D721Med (cell line): Measurements from ENCODE around the gene TBC1D1.

Source experiments
- DNase-seq: peaks from one replicate; pipeline ENCODE4 v3.0.0; 2011; ENCODE audit warnings: low spot score; ENCODE audit not compliant: insufficient read length
- FAIRE-seq: peaks from 2 replicates; lab custom pipeline; 2011; peaks lifted over from hg19 to GRCh38; lab: Jason Lieb, UNC
- CTCF ChIP-seq: IDR thresholded peaks from 2 replicates; pipeline ENCODE4 v1.5.1; 2012; ENCODE audit warnings: mild to moderate bottlenecking, control low read depth; ENCODE audit not compliant: insufficient read depth; ENCODE audit errors: missing control alignments

TBC1D1 gene

GRCh38 chr4:37885496-37885895, 5.4 kb upstream of the TBC1D1 start:
- FAIRE-seq (no peak), DNase-seq (no peak)
- no peak for TF ChIP-seq CTCF

- FAIRE-seq (no peak), DNase-seq (no peak)
- no peak for TF ChIP-seq CTCF
These were observed 759 bp upstream of the TBC1D1 start for GRCh38 chr4:37889849-37890800.

GRCh38 chr4:37891260-37892159, 626 bp downstream of the TBC1D1 start:
- TF ChIP-seq CTCF, result no peak
- FAIRE-seq, result no peak
- no peak for DNase-seq

DNA sequence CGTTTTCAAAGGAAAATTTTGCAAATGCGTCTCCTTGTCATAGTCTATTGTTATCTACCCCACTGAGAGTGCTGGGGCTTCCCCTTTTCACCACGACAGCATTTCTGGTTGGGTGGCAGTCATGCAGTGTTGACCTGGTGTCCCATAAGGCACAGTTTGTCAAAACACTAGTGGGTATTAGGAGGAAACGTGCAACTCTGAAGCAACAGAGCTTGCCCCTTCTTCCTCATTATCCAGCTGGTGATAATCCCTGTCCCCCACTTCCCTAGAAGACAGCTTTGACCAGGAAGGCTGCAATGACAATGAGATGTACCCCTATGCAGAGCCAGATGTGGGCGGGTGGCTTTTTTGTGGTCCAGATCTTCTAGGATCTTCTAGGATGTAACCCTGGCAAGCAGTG, 1.8 kb downstream of the TBC1D1 start:
- no peak for TF ChIP-seq CTCF
- FAIRE-seq, result no peak
- DNase-seq, result no peak

DNA sequence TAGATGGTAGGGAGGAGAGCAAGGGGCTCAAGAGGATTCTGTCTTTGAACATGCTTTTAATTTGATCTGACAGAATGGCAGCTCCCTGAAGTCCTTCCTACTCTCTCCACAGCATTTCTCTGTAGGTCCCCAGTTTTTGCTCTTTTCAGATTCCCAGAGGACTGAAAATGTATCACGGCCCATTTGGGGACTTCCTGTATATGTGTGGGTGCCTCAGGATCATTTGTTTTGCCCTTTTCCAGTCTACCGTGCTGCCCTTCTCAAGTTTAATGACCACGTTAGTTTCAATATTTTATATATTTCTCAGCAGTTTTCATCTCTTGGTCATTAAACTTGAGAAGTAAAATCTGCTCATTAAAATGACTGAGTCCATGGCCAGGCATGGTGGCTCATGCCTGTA, 2.3 kb downstream of the TBC1D1 start:
- no peak for TF ChIP-seq CTCF
- DNase-seq (no peak), FAIRE-seq (no peak)

- FAIRE-seq, result no peak
- no peak for DNase-seq
- TF ChIP-seq CTCF, result no peak
These were observed 4.4 kb downstream of the TBC1D1 start for GRCh38 chr4:37895271-37895670.
